Smooth muscle cell (in vitro differentiated cells): ENCODE measurements around the gene MYO1H. TPM values are rescaled to one million over a fixed set of nuclear protein-coding genes. Genes with fewer than 3 reads are reported as not detected.

Experiments
- DNase-seq: peaks from one replicate; lab custom pipeline; 2025; ENCODE audit not compliant: unreplicated experiment; lab: John Stamatoyannopoulos, UW
- H2AFZ ChIP-seq: fragments of 200-600 bp; sonication (generic); 2 replicates; pipeline ENCODE4 v1.6.0; 2016; ENCODE audit warnings: antibody characterized with exemption, low read depth, mild to moderate bottlenecking
- H3F3A ChIP-seq: fragments of 200-600 bp; sonication (generic); 2 replicates; pipeline ENCODE4 v1.6.0; 2017; ENCODE audit warnings: antibody characterized with exemption, low read depth
- H3K27ac ChIP-seq: fragments of 200-600 bp; sonication (generic); 2 replicates; pipeline ENCODE4 v1.5.1; 2016; ENCODE audit warnings: low read depth, mild to moderate bottlenecking
- H3K27me3 ChIP-seq: fragments of 200-600 bp; sonication (generic); 2 replicates; pipeline ENCODE4 v1.6.1; 2016; ENCODE audit warnings: low read depth, mild to moderate bottlenecking
- H3K36me3 ChIP-seq: fragments of 200-600 bp; sonication (generic); 2 replicates; pipeline ENCODE4 v1.5.1; 2016; ENCODE audit warnings: low read depth
- H3K4me1 ChIP-seq: fragments of 200-600 bp; sonication (generic); 2 replicates; pipeline ENCODE4 v1.5.1; 2016; ENCODE audit warnings: low read depth
- H3K4me2 ChIP-seq: fragments of 200-600 bp; sonication (generic); 2 replicates; pipeline ENCODE4 v1.6.0; 2016; ENCODE audit warnings: mild to moderate bottlenecking
- H3K4me3 ChIP-seq: fragments of 200-600 bp; sonication (generic); 2 replicates; pipeline ENCODE4 v1.5.1; 2016; ENCODE audit warnings: mild to moderate bottlenecking
- H3K79me2 ChIP-seq: fragments of 200-600 bp; sonication (generic); 2 replicates; pipeline ENCODE4 v1.6.0; 2016; ENCODE audit warnings: low read depth, mild to moderate bottlenecking
- H3K9ac ChIP-seq: fragments of 200-600 bp; sonication (generic); 2 replicates; pipeline ENCODE4 v1.6.0; 2016; ENCODE audit warnings: low read depth
- H3K9me3 ChIP-seq: fragments of 200-600 bp; sonication (generic); replicated peaks from 2 replicates; pipeline ENCODE4 v1.5.1; 2016; ENCODE audit warnings: low read depth
- H4K20me1 ChIP-seq: fragments of 200-600 bp; sonication (generic); 2 replicates; pipeline ENCODE4 v1.6.0; 2016; ENCODE audit warnings: low read depth
- CTCF ChIP-seq: fragments of 200-600 bp; sonication (generic); IDR thresholded peaks from 2 replicates; pipeline ENCODE4 v1.5.1; 2017; ENCODE audit warnings: borderline replicate concordance, mild to moderate bottlenecking, antibody characterized with exemption; ENCODE audit not compliant: insufficient read depth, poor library complexity, severe bottlenecking
- WGBS: methylation state at CpG from one replicate; pipeline ENCODE4 v1.1.7; 2016; ENCODE audit warnings: low lambda C conversion rate; 5-methylcytosine and 5-hydroxymethylcytosine counted together
- polyA plus RNA-seq: library from polyadenylated mRNA; unstranded; fragments of >200 nt; fragmentation: Nextera tagmentation; extraction: Ambion mirVana; gene quantifications from 2 replicates; pipeline ENCODE4 v1.2.1, GENCODE V29; 2016
- total RNA-seq: library from RNA; depleted of rRNA; stranded (reverse); fragments of >200 nt; gene quantifications from 2 replicates; pipeline ENCODE4 v1.2.3, GENCODE V29; 2014

Gene MYO1H
- total and polyA plus RNA-seq, 2 experiments from 2014 or later, result 0.03 to 2.3 TPM

- under 1% methylated on average over 14 of the region's 14 CpGs for WGBS
- Histone ChIP-seq H3K9me3 (no peaks in the 10 kb centered on the region), H3K27ac (peak overlapping the region; percentile 96), H3K4me2 (peak overlapping the region; percentile 77), H4K20me1 (peaks cover 5% of the 10 kb centered on the region), H3K9ac (peak overlapping the region; percentile 79), H3K79me2 (peaks cover 79% of the 10 kb centered on the region), H3F3A (peaks cover 59% of the 10 kb centered on the region), H2AFZ (no peak overlapping the region), H3K36me3 (no peaks in the 10 kb centered on the region), H3K27me3 (no peaks in the 10 kb centered on the region), H3K4me1 (peaks cover 56% of the 10 kb centered on the region), H3K4me3 (peak overlapping the region; percentile 20)
- no peak for DNase-seq
- no peak for TF ChIP-seq CTCF
These were observed 115.4 kb downstream of the MYO1H start for GRCh38 chr12:109462868-109463692.

- Histone ChIP-seq H3K4me2 (peak overlapping the region; percentile 77), H3K79me2 (peaks cover 79% of the 10 kb centered on the region), H3K27me3 (no peaks in the 10 kb centered on the region), H4K20me1 (peaks cover 9% of the 10 kb centered on the region), H2AFZ (no peak overlapping the region), H3K9me3 (no peaks in the 10 kb centered on the region), H3K9ac (peak overlapping the region; percentile 79), H3K27ac (peak overlapping the region; percentile 96), H3K4me3 (peak overlapping the region; percentile 20), H3K36me3 (no peaks in the 10 kb centered on the region), H3K4me1 (peaks cover 50% of the 10 kb centered on the region), H3F3A (peaks cover 59% of the 10 kb centered on the region)
- DNase-seq, result no peak
- no peak for TF ChIP-seq CTCF
- 34% methylated on average over 5 of the region's 5 CpGs for WGBS
These were observed 116.1 kb downstream of the MYO1H start for GRCh38 chr12:109463756-109464155.

- Histone ChIP-seq H3K36me3 (no peaks in the 10 kb centered on the region), H3K9me3 (no peaks in the 10 kb centered on the region), H3K4me2 (peak overlapping the region; percentile 77), H3F3A (peaks cover 58% of the 10 kb centered on the region), H3K27me3 (no peaks in the 10 kb centered on the region), H3K27ac (peak overlapping the region; percentile 96), H2AFZ (no peak overlapping the region), H3K4me3 (no peak overlapping the region), H3K9ac (no peak overlapping the region), H4K20me1 (peaks cover 19% of the 10 kb centered on the region), H3K79me2 (peaks cover 79% of the 10 kb centered on the region), H3K4me1 (peaks cover 41% of the 10 kb centered on the region)
- 93% methylated on average over 14 of the region's 14 CpGs for WGBS
- DNase-seq, result no peak
- TF ChIP-seq CTCF, result no peak
These were observed 117.1 kb downstream of the MYO1H start for GRCh38 chr12:109464642-109465351.
